Superior temporal gyrus (tissue), 1 donor: ENCODE results near the gene RHOV.
A peak's percentile ranks its signal among the peaks of the same experiment; 100 is the strongest.
"Not testable (repeated sequence)": the region's sequence is repeated elsewhere in the genome, so short reads cannot be mapped to it uniquely, and the experiment has no call there.

Experiments
- DNase-seq: peaks from one replicate; pipeline ENCODE4 v3.0.0-alpha.2; 2016; ENCODE audit errors: extremely low spot score

Gene RHOV

GRCh38 chr15:40872791-40873693 lies 992 bp downstream of the RHOV start:
- DNase-seq, result no peak

GRCh38 chr15:40871749-40872617 lies 2.1 kb downstream of the RHOV start:
- no peak for DNase-seq

GRCh38 chr15:40870716-40871115 lies 3.3 kb downstream of the RHOV start:
- DNase-seq, result no peak

GRCh38 chr15:40869686-40870085 lies 4.3 kb downstream of the RHOV start:
- DNase-seq, result peak; percentile 10

GRCh38 chr15:40867199-40867598 lies 6.8 kb downstream of the RHOV start:
- DNase-seq, result no peak

- DNase-seq, result no peak
These were observed 10.3 kb downstream of the RHOV start for GRCh38 chr15:40863660-40864270.

- DNase-seq, result not testable (repeated sequence)
These were observed 12.9 kb downstream of the RHOV start for GRCh38 chr15:40861147-40861546.

- peak; percentile 46 for DNase-seq
These were observed 14.7 kb downstream of the RHOV start for GRCh38 chr15:40859206-40859851.

GRCh38 chr15:40858706-40859105 lies 15.3 kb downstream of the RHOV start:
- DNase-seq, result no peak

GRCh38 chr15:40857601-40858341 lies 16.3 kb downstream of the RHOV start:
- peak; percentile 75 for DNase-seq

GRCh38 chr15:40856746-40857145 lies 17.3 kb downstream of the RHOV start:
- no peak for DNase-seq

GRCh38 chr15:40855706-40856234 lies 18.3 kb downstream of the RHOV start:
- DNase-seq, result no peak

- DNase-seq, result no peak
These were observed 19.9 kb downstream of the RHOV start for GRCh38 chr15:40854161-40854560.

GRCh38 chr15:40853241-40853890 lies 20.7 kb downstream of the RHOV start:
- DNase-seq, result no peak

GRCh38 chr15:40852529-40852928 lies 21.5 kb downstream of the RHOV start:
- DNase-seq, result no peak

- no peak for DNase-seq
These were observed 23.4 kb downstream of the RHOV start for GRCh38 chr15:40850576-40851112.

GRCh38 chr15:40847223-40847961 lies 26.6 kb downstream of the RHOV start:
- no peak for DNase-seq

- no peak for DNase-seq
These were observed 27.2 kb downstream of the RHOV start for GRCh38 chr15:40846841-40847222.
